Endothelial cell of umbilical vein (primary cell): ENCODE measurements around the gene CXCL17. TPM values are rescaled to one million over a fixed set of nuclear protein-coding genes. Genes with fewer than 3 reads are reported as not detected.

Experiments
- BruUV-seq: library from RNA; stranded (reverse); fragments of 400-500 nt; replicated peaks from 2 replicates; lab custom pipeline; 2021; lab: Mats Ljungman, UMichigan
- CTCF ChIA-PET: fragments of 300-600, 350-600 bp; sonication (Branson Sonifier 250); formaldehyde crosslinking; loops from one replicate; lab custom pipeline; 2021; ENCODE audit warnings: antibody characterized with exemption, inconsistent platforms; lab: Charles Lee
- POLR2A ChIA-PET: fragments of 300-600, 350-600 bp; sonication (Branson Sonifier 250); formaldehyde crosslinking; loops from one replicate; lab custom pipeline; 2021; ENCODE audit warnings: antibody characterized with exemption, inconsistent platforms; lab: Charles Lee
- DNase-seq: peaks from one replicate; pipeline ENCODE4 v3.0.0-alpha.2; 2011; ENCODE audit warnings: low read depth, low spot score
- FAIRE-seq: peaks from 2 replicates; lab custom pipeline; 2011; peaks lifted over from hg19 to GRCh38; lab: Jason Lieb, UNC
- H2AFZ ChIP-seq: 2 replicates; pipeline ENCODE4 v1.6.0; 2012; ENCODE audit warnings: low read depth, low read length, control low read depth, inconsistent platforms
- H3K27ac ChIP-seq: 2 replicates; pipeline ENCODE4 v1.5.1; 2011; ENCODE audit warnings: low read depth, mild to moderate bottlenecking, control low read depth, low read length, moderate library complexity; ENCODE audit not compliant: insufficient read depth
- H3K27me3 ChIP-seq, 2 experiments: 2 replicates each; pipeline versions ENCODE4 v1.6.0 to v1.6.1; 2011; ENCODE audit warnings: low read length in 2 of 2, mixed read lengths in 1 of 2; ENCODE audit not compliant: control insufficient read depth in 2 of 2, insufficient read depth in 2 of 2
- H3K36me3 ChIP-seq, 2 experiments: 2 replicates in 1 of 2; 3 replicates in 1 of 2; pipeline ENCODE4 v1.5.1; 2011; ENCODE audit warnings: low read length in 2 of 2, mild to moderate bottlenecking in 1 of 2, moderate library complexity in 1 of 2; ENCODE audit not compliant: control insufficient read depth in 2 of 2, insufficient read depth in 2 of 2; ENCODE audit errors: extremely low read depth in 1 of 2
- H3K4me1 ChIP-seq: 3 replicates; pipeline ENCODE4 v1.5.1; 2011; ENCODE audit warnings: mild to moderate bottlenecking, low read length; ENCODE audit not compliant: control insufficient read depth, insufficient read depth; ENCODE audit errors: extremely low read depth
- H3K4me2 ChIP-seq: 2 replicates; pipeline ENCODE4 v1.6.1; 2011; ENCODE audit warnings: low read length, control low read depth, mixed read lengths; ENCODE audit not compliant: insufficient read depth
- H3K4me3 ChIP-seq, 3 experiments: fragments of 200-600 bp in 1 of 3; sonication (generic), shearing (Covaris generic) in 1 of 3; replicated peaks in 1 of 3; 2 replicates each; pipeline ENCODE4 v1.5.1; 2011 to 2016; ENCODE audit warnings: control low read depth in 3 of 3, low read length in 3 of 3, mild to moderate bottlenecking in 2 of 3, inconsistent platforms in 1 of 3, low read depth in 1 of 3, moderate library complexity in 1 of 3; ENCODE audit not compliant: insufficient read depth in 1 of 3
- H3K79me2 ChIP-seq: 2 replicates; pipeline ENCODE4 v1.6.0; 2012; ENCODE audit warnings: low read length, inconsistent platforms; ENCODE audit not compliant: control insufficient read depth, insufficient read depth
- H3K9ac ChIP-seq: replicated peaks from 2 replicates; pipeline ENCODE3; 2011; ENCODE audit warnings: low read length, control low read depth; ENCODE audit not compliant: insufficient read depth; ENCODE audit errors: extremely low read depth
- H3K9me1 ChIP-seq: replicated peaks from 3 replicates; pipeline ENCODE4 v1.6.0; 2011; ENCODE audit warnings: mild to moderate bottlenecking, low read length; ENCODE audit not compliant: control insufficient read depth, insufficient read depth; ENCODE audit errors: extremely low read depth
- H3K9me3 ChIP-seq: replicated peaks from 2 replicates; pipeline ENCODE4 v1.5.1; 2012; ENCODE audit warnings: low read length, inconsistent platforms; ENCODE audit not compliant: control insufficient read depth, insufficient read depth
- H4K20me1 ChIP-seq: replicated peaks from 2 replicates; pipeline ENCODE3; 2011; ENCODE audit warnings: mild to moderate bottlenecking, low read length; ENCODE audit not compliant: control insufficient read depth, insufficient read depth; ENCODE audit errors: extremely low read depth
- EZH2 ChIP-seq: IDR thresholded peaks from 2 replicates; pipeline ENCODE4 v1.6.1; 2012; ENCODE audit warnings: borderline replicate concordance, low read depth, mild to moderate bottlenecking, moderate library complexity, low read length, inconsistent platforms; ENCODE audit not compliant: severe bottlenecking
- FOS ChIP-seq: IDR thresholded peaks from 2 replicates; pipeline ENCODE4 v1.6.1; 2011; ENCODE audit warnings: mild to moderate bottlenecking, low read length, moderate library complexity, borderline replicate concordance; ENCODE audit not compliant: insufficient read depth
- GATA2 ChIP-seq: IDR thresholded peaks from 2 replicates; pipeline ENCODE4 v1.7.0; 2011; ENCODE audit warnings: low read depth, mild to moderate bottlenecking, moderate library complexity, mixed read lengths, low read length; ENCODE audit not compliant: insufficient read length, insufficient read depth
- JUN ChIP-seq: IDR thresholded peaks from 2 replicates; pipeline ENCODE4 v1.6.1; 2011; ENCODE audit warnings: borderline replicate concordance, low read depth; ENCODE audit not compliant: insufficient read length, insufficient read depth
- MYC ChIP-seq: IDR thresholded peaks from one replicate; pipeline ENCODE4 v1.6.1; 2011; ENCODE audit warnings: mild to moderate bottlenecking, low read depth, low read length
- POLR2A ChIP-seq: IDR thresholded peaks from 2 replicates; pipeline ENCODE4 v1.6.1; 2012; ENCODE audit warnings: low read depth, mild to moderate bottlenecking, control low read depth, low read length
- POLR2AphosphoS5 ChIP-seq: IDR thresholded peaks from 2 replicates; pipeline ENCODE4 v1.6.1; 2012; ENCODE audit warnings: low read depth, mild to moderate bottlenecking, control low read depth, low read length, moderate library complexity; ENCODE audit not compliant: insufficient read depth
- dilution Hi-C: fragments of 300-500 bp; cut with MboI; formaldehyde crosslinking; loops from one replicate; pipeline ENCODE4 v1.15.0; 2019; ENCODE audit warnings: low sequenced_read_pairs; ENCODE audit not compliant: extremely low pct_ligation_motif_present
- intact Hi-C: fragments of 100-400 bp; cut with micrococcal nuclease; formaldehyde crosslinking; loops from one replicate; pipeline ENCODE4 v1.10.0; 2022
- polyA plus RNA-seq, 4 experiments: library from polyadenylated mRNA; depleted of rRNA in 3 of 4; stranded (reverse) in 3 of 4; unstranded in 1 of 4; fragments of >200 nt; gene quantifications; 2 replicates each; pipeline versions ENCODE4 v1.2.1 to v1.2.3, GENCODE V29; 2011 to 2012; ENCODE audit warnings: missing spikeins in 1 of 4
- total RNA-seq: library from RNA; stranded (reverse); gene quantifications from 2 replicates; pipeline ENCODE4 v1.2.3, GENCODE V29; 2021
- TF ChIP-seq, protein P1 (sequence below), 2 donors: IDR thresholded peaks; 1 replicate in 1 of 2; 2 replicates in 1 of 2; pipeline ENCODE4 v1.5.1; 2011; ENCODE audit warnings: low read length in 2 of 2, mild to moderate bottlenecking in 2 of 2, moderate library complexity in 2 of 2, control low read depth in 1 of 2, inconsistent platforms in 1 of 2, low read depth in 1 of 2; ENCODE audit not compliant: insufficient read depth in 1 of 2; ENCODE audit errors: extremely low read depth in 1 of 2
- TF ChIP-seq, protein P2 (sequence below): IDR thresholded peaks from 2 replicates; pipeline ENCODE4 v1.6.1; 2011; ENCODE audit not compliant: insufficient read depth, insufficient read length

CXCL17 gene
- total and polyA plus RNA-seq, 2 donors (not counting 3 experiments of a cell fraction or from before 2014, with no cell fraction given) = not detected

DNA sequence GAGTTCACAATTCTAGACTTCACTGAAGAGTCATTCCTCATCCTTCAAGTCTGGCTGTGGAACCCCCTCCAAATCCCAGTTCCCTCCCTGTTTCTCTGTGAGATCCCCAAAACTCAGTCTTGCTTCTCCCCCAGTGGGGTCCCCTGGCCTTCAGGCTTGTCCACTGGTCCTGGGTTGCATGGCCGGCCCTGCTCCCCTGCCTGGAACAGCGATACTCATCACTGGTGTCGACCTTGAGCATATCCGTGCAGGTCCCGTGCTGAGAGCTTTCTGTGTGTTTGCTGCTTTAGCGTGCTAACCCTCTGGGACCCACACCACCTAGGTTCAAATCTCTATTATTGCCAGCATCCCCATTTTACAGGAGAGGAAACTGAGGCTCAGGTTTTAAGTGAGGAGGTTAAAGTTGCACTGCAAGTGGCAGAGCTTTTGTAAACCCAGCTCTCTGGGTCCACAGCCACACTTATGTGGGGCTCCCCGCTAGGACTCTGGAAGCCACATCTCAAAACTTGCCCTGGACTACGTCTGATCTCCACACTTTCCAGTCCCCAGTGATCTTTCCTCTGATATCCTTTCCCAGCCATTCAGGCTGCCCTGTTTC is 31.1 kb downstream of the CXCL17 start:
- Histone ChIP-seq H4K20me1 (no peaks in the 10 kb centered on the region), H3K4me3 (no peak overlapping the region), H3K27me3 (no peaks in the 10 kb centered on the region), H2AFZ (no peak overlapping the region), H3K9ac (no peak overlapping the region), H3K4me2 (no peak overlapping the region), H3K4me1 (no peaks in the 10 kb centered on the region), H3K27ac (no peak overlapping the region), H3K36me3 (no peaks in the 10 kb centered on the region), H3K9me1 (no peaks in the 10 kb centered on the region), H3K9me3 (no peaks in the 10 kb centered on the region), H3K79me2 (no peaks in the 10 kb centered on the region)
- dilution Hi-C loops = no loop called here
- no peak for TF ChIP-seq MYC
- TF ChIP-seq JUN = no peak
- TF ChIP-seq POLR2A = no peak
- no peak for TF ChIP-seq GATA2
- CTCF ChIA-PET = interaction anchor here (1.4 to 2.2 kb wide), 3 partner anchors 8 to 29 kb away, joined by 4 to 14 read pairs (median 4); no protein-coding TSS in a partner anchor
- POLR2A ChIA-PET = interaction anchor here (0.6 kb wide), 1 partner anchor 1238 kb away, joined by 4 read pairs; no protein-coding TSS in a partner anchor
- no TSS peak for BruUV-seq
- intact Hi-C loops = no loop called here
- DNase-seq = no peak
- FAIRE-seq = no peak

DNA sequence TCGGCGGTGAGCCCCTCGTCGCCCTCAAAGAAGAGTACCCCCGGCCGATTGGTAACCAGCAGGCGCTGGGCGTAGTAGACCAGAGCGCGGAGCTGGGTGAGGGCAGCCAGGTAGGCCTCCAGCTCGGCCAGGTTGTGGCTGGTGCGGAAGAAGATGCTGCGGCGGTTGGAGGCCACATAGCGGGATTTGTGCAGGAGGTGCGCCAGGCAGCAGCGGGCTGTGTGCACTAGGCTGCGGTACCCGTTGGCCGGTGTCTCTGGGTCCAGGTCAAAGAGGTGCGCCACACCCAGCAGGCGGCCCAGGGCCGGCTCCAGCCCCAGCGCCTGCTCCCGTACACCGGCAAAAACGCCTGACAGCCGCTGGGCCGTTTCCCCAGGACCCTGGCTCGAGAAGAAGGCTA is 32.4 kb downstream of the CXCL17 start:
- H3K9me1 ChIP-seq = no peaks in the 10 kb centered on the region
- no peak overlapping the region for H3K4me2 ChIP-seq
- H3K36me3 ChIP-seq = no peaks in the 10 kb centered on the region
- no peak overlapping the region for H3K27ac ChIP-seq
- no peaks in the 10 kb centered on the region for H4K20me1 ChIP-seq
- H3K27me3 ChIP-seq = no peaks in the 10 kb centered on the region
- no peak overlapping the region for H3K4me3 ChIP-seq
- ChIA-PET CTCF (interaction anchor here (1.0 kb wide), 1 partner anchor 10 kb away, joined by 4 read pairs; no protein-coding TSS in a partner anchor), POLR2A (no interaction called here)
- H3K4me1 ChIP-seq = no peaks in the 10 kb centered on the region
- no peaks in the 10 kb centered on the region for H3K79me2 ChIP-seq
- no peak overlapping the region for H3K9ac ChIP-seq
- intact Hi-C loops = no loop called here
- no peak overlapping the region for H2AFZ ChIP-seq
- dilution Hi-C loops = no loop called here
- H3K9me3 ChIP-seq = no peaks in the 10 kb centered on the region
- no peak for TF ChIP-seq POLR2AphosphoS5
- TF ChIP-seq JUN = no peak
- TF ChIP-seq GATA2 = no peak
- TF ChIP-seq, protein P1, sequence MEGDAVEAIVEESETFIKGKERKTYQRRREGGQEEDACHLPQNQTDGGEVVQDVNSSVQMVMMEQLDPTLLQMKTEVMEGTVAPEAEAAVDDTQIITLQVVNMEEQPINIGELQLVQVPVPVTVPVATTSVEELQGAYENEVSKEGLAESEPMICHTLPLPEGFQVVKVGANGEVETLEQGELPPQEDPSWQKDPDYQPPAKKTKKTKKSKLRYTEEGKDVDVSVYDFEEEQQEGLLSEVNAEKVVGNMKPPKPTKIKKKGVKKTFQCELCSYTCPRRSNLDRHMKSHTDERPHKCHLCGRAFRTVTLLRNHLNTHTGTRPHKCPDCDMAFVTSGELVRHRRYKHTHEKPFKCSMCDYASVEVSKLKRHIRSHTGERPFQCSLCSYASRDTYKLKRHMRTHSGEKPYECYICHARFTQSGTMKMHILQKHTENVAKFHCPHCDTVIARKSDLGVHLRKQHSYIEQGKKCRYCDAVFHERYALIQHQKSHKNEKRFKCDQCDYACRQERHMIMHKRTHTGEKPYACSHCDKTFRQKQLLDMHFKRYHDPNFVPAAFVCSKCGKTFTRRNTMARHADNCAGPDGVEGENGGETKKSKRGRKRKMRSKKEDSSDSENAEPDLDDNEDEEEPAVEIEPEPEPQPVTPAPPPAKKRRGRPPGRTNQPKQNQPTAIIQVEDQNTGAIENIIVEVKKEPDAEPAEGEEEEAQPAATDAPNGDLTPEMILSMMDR (IDR thresholded peaks at IDR 0.05; ENCODE audit: extremely low read depth in 1 of 2, insufficient read depth in 1 of 2, low read depth in 1 of 2, low read length in 2 of 2) = no peak
- TF ChIP-seq, protein P2, sequence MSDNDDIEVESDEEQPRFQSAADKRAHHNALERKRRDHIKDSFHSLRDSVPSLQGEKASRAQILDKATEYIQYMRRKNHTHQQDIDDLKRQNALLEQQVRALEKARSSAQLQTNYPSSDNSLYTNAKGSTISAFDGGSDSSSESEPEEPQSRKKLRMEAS = no peak
- TF ChIP-seq POLR2A = no peak
- TF ChIP-seq FOS = no peak
- TF ChIP-seq EZH2 = no peak
- TF ChIP-seq MYC = no peak
- DNase-seq (no peak), FAIRE-seq (no peak)
- BruUV-seq = no TSS peak
